ENCODE measurements around the gene CRIP2.

Gene CRIP2

GRCh38 chr14:105444859-105445258 lies 29.8 kb upstream of the CRIP2 start:
- H2AFZ ChIP-seq (ENCODE audit: low read length, unreplicated experiment) = no peak overlapping the region
- H3K36me3 ChIP-seq (ENCODE audit: insufficient read depth, low read length) = no peaks in the 10 kb centered on the region
- H3K27ac ChIP-seq (ENCODE audit: low read depth, low read length) = no peak overlapping the region
- H3K4me1 ChIP-seq (ENCODE audit: control insufficient read depth, insufficient read depth, low read length, unreplicated experiment) = no peaks in the 10 kb centered on the region
- H3K4me3 ChIP-seq (ENCODE audit: low read depth, low read length) = no peak overlapping the region
- H3K79me2 ChIP-seq (ENCODE audit: control insufficient read depth, insufficient read depth, low read length, unreplicated experiment) = peaks cover 8% of the 10 kb centered on the region
- no peaks in the 10 kb centered on the region for H3K27me3 ChIP-seq (ENCODE audit: insufficient read depth, low read length)

- Histone ChIP-seq H3K4me1 (ENCODE audit: control insufficient read depth, insufficient read depth, low read length, unreplicated experiment) (no peaks in the 10 kb centered on the region), H3K27ac (ENCODE audit: low read depth, low read length) (no peak overlapping the region), H2AFZ (ENCODE audit: low read length, unreplicated experiment) (no peak overlapping the region), H3K4me3 (ENCODE audit: low read depth, low read length) (no peak overlapping the region), H3K27me3 (ENCODE audit: insufficient read depth, low read length) (no peaks in the 10 kb centered on the region), H3K79me2 (ENCODE audit: control insufficient read depth, insufficient read depth, low read length, unreplicated experiment) (peaks cover 3% of the 10 kb centered on the region), H3K36me3 (ENCODE audit: insufficient read depth, low read length) (no peaks in the 10 kb centered on the region)
Observed at GRCh38 chr14:105445290-105445689, 29.3 kb upstream of the CRIP2 start.

- H3K79me2 ChIP-seq (ENCODE audit: control insufficient read depth, insufficient read depth, low read length, unreplicated experiment) = no peaks in the 10 kb centered on the region
- H3K4me3 ChIP-seq (ENCODE audit: low read depth, low read length) = no peak overlapping the region
- no peak overlapping the region for H2AFZ ChIP-seq (ENCODE audit: low read length, unreplicated experiment)
- H3K36me3 ChIP-seq (ENCODE audit: insufficient read depth, low read length) = peaks cover 2% of the 10 kb centered on the region; the same call in 1 of the 2 replicates
- no peak overlapping the region for H3K27ac ChIP-seq (ENCODE audit: low read depth, low read length)
- no peaks in the 10 kb centered on the region for H3K4me1 ChIP-seq (ENCODE audit: control insufficient read depth, insufficient read depth, low read length, unreplicated experiment)
- no peaks in the 10 kb centered on the region for H3K27me3 ChIP-seq (ENCODE audit: insufficient read depth, low read length)
Observed at GRCh38 chr14:105445901-105446845, 28.4 kb upstream of the CRIP2 start.

DNA sequence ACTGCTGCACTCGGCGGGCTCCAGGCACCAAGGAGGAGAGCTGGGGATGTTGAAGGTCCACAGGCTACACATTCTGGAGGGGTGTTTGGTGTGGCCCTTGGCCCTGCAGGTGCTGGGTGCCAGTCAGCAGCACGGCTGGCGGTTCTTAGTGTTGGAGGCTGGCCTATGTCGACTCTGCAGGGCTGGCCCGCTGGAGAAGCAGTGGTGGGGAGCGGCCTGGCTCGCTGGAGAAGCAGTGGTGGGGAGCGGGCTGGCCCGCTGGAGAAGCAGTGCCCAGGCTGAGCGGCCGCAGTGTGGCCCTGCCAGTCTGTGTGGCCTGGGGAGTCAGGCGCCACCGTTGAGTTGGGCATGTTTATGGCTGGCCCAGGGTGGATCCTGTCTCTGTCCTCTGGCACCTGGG lies 27.6 kb upstream of the CRIP2 start:
- H3K36me3 ChIP-seq (ENCODE audit: insufficient read depth, low read length) = peaks cover 2% of the 10 kb centered on the region; the same call in 1 of the 2 replicates

GRCh38 chr14:105447651-105448640 lies 26.7 kb upstream of the CRIP2 start:
- Histone ChIP-seq H3K27me3 (ENCODE audit: insufficient read depth, low read length) (no peaks in the 10 kb centered on the region), H3K79me2 (ENCODE audit: control insufficient read depth, insufficient read depth, low read length, unreplicated experiment) (no peaks in the 10 kb centered on the region), H2AFZ (ENCODE audit: low read length, unreplicated experiment) (no peak overlapping the region), H3K4me1 (ENCODE audit: control insufficient read depth, insufficient read depth, low read length, unreplicated experiment) (no peaks in the 10 kb centered on the region), H3K36me3 (ENCODE audit: insufficient read depth, low read length) (peaks cover 2% of the 10 kb centered on the region; the same call in 1 of the 2 replicates), H3K4me3 (ENCODE audit: low read depth, low read length) (no peak overlapping the region), H3K27ac (ENCODE audit: low read depth, low read length) (no peak overlapping the region)

More for the DNA sequence above, 27.6 kb upstream of the CRIP2 start:
- H3K27me3 ChIP-seq (ENCODE audit: insufficient read depth, low read length) = no peaks in the 10 kb centered on the region
- H3K4me1 ChIP-seq (ENCODE audit: control insufficient read depth, insufficient read depth, low read length, unreplicated experiment) = no peaks in the 10 kb centered on the region
- no peak overlapping the region for H2AFZ ChIP-seq (ENCODE audit: low read length, unreplicated experiment)
- no peak overlapping the region for H3K27ac ChIP-seq (ENCODE audit: low read depth, low read length)
- no peak overlapping the region for H3K4me3 ChIP-seq (ENCODE audit: low read depth, low read length)
- H3K79me2 ChIP-seq (ENCODE audit: control insufficient read depth, insufficient read depth, low read length, unreplicated experiment) = no peaks in the 10 kb centered on the region

DNA sequence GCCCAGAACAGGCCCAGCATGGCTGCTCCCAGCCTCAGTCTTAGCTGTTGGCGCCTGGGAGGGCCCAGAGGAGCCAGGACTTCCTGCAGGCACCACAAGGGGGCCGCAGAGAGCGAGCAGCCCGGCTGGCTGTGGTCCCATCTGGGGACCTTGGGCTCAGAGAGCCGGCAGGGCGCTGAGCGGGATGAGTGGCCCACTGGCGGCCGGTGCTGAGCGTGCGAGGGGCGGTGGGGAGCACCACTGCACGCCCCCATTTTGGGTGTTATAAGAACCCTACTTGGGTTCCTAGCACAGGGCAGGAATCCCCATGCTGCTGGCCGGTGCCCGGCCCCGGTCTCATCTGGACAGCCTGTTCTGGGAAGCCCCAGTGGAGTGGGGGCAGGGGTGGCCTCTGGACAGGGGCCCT lies 25.9 kb upstream of the CRIP2 start:
- Histone ChIP-seq H3K36me3 (ENCODE audit: insufficient read depth, low read length) (peaks cover 2% of the 10 kb centered on the region; the same call in 1 of the 2 replicates), H3K4me3 (ENCODE audit: low read depth, low read length) (no peak overlapping the region), H3K79me2 (ENCODE audit: control insufficient read depth, insufficient read depth, low read length, unreplicated experiment) (no peaks in the 10 kb centered on the region), H3K27me3 (ENCODE audit: insufficient read depth, low read length) (no peaks in the 10 kb centered on the region), H3K27ac (ENCODE audit: low read depth, low read length) (no peak overlapping the region), H2AFZ (ENCODE audit: low read length, unreplicated experiment) (no peak overlapping the region), H3K4me1 (ENCODE audit: control insufficient read depth, insufficient read depth, low read length, unreplicated experiment) (no peaks in the 10 kb centered on the region)

- no peaks in the 10 kb centered on the region for H3K27me3 ChIP-seq (ENCODE audit: insufficient read depth, low read length)
- H3K27ac ChIP-seq (ENCODE audit: low read depth, low read length) = no peak overlapping the region
- no peak overlapping the region for H3K4me3 ChIP-seq (ENCODE audit: low read depth, low read length)
- no peak overlapping the region for H2AFZ ChIP-seq (ENCODE audit: low read length, unreplicated experiment)
- no peaks in the 10 kb centered on the region for H3K4me1 ChIP-seq (ENCODE audit: control insufficient read depth, insufficient read depth, low read length, unreplicated experiment)
- peaks cover 2% of the 10 kb centered on the region; the same call in 1 of the 2 replicates for H3K36me3 ChIP-seq (ENCODE audit: insufficient read depth, low read length)
- no peaks in the 10 kb centered on the region for H3K79me2 ChIP-seq (ENCODE audit: control insufficient read depth, insufficient read depth, low read length, unreplicated experiment)
Observed at GRCh38 chr14:105449276-105450122, 25.1 kb upstream of the CRIP2 start.

DNA sequence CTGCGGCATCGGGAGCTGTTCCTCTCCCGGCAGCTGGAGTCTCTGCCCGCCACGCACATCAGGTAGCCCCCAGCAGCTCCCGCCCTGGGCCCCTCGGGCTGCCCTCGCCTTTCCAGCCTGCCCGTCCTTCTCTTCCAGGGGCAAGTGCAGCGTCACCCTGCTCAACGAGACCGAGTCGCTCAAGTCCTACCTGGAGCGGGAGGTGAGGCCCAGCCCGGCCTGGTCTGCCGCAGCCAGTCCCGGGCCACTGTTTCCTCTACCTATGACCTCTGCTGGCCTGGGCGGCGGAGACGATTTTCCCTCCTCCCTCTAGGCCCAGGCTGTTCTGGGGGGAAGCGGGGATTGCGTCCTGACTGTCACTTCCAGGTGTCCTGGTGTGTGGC lies 24.5 kb upstream of the CRIP2 start:
- Histone ChIP-seq H3K27me3 (ENCODE audit: insufficient read depth, low read length) (no peaks in the 10 kb centered on the region), H3K4me1 (ENCODE audit: control insufficient read depth, insufficient read depth, low read length, unreplicated experiment) (no peaks in the 10 kb centered on the region), H3K27ac (ENCODE audit: low read depth, low read length) (no peak overlapping the region), H2AFZ (ENCODE audit: low read length, unreplicated experiment) (no peak overlapping the region), H3K36me3 (ENCODE audit: insufficient read depth, low read length) (peaks cover 4% of the 10 kb centered on the region; the same call in 1 of the 2 replicates), H3K4me3 (ENCODE audit: low read depth, low read length) (no peak overlapping the region), H3K79me2 (ENCODE audit: control insufficient read depth, insufficient read depth, low read length, unreplicated experiment) (no peaks in the 10 kb centered on the region)

DNA sequence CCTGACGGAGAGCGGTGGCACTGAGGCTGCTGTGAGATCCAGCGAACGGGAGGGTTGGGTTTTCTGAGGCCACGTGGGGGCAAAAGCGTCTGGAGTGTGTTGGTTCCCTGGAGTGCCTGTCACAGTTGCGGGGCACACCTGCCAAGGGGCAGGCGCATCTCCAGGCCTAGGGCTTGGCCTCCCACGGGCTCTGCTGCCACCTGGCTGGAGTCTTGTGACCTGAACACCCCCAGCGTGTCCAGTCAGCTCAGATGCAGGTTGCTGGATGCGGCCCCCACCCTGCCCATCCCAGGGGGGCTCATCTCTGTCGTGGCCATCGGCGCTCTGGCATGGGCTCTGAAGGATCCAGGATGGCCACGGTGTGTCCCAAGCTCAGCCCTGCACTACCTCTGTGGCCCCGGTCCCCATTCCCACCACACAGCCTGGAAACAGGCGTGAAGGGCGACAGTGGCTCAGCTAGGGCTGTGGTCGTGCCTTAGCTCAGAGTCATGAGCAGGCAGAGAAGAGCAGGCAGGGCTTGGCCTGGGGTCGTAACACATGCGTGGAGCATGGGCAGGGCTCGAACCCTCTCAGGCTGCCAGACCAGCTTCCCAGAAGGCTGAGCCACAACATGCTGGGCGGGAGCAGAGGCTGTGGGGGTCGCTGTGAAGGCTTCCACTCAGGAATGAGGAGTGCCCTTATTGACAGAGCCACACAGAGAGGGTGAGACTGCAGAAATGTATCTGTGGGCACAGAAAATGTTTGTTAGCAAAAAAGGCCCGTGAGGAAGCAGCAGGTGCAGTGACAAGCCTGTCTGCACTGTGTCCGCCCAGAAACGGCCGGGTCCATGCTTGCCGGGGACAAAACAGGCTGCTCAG lies 23.5 kb upstream of the CRIP2 start:
- H3K4me3 ChIP-seq (ENCODE audit: low read depth, low read length) = no peak overlapping the region
- H3K4me1 ChIP-seq (ENCODE audit: control insufficient read depth, insufficient read depth, low read length, unreplicated experiment) = no peaks in the 10 kb centered on the region
- no peak overlapping the region for H3K27ac ChIP-seq (ENCODE audit: low read depth, low read length)
- H3K79me2 ChIP-seq (ENCODE audit: control insufficient read depth, insufficient read depth, low read length, unreplicated experiment) = no peaks in the 10 kb centered on the region
- H3K36me3 ChIP-seq (ENCODE audit: insufficient read depth, low read length) = peaks cover 5% of the 10 kb centered on the region; the same call in 1 of the 2 replicates
- H2AFZ ChIP-seq (ENCODE audit: low read length, unreplicated experiment) = no peak overlapping the region
- no peaks in the 10 kb centered on the region for H3K27me3 ChIP-seq (ENCODE audit: insufficient read depth, low read length)
